ENCODE measurements around the gene PRR23B. TPM values are rescaled to one million over a fixed set of nuclear protein-coding genes. Genes with fewer than 3 reads are reported as not detected.

PRR23B gene
- total RNA-seq, 1 experiment from 2014 or later: not detected

- H3K36me3 ChIP-seq (ENCODE audit: low read depth): no peaks in the 10 kb centered on the region
- no peak for TF ChIP-seq EZH2 (IDR thresholded peaks at IDR 0.05; ENCODE audit: low read depth)
- TF ChIP-seq, protein P1, sequence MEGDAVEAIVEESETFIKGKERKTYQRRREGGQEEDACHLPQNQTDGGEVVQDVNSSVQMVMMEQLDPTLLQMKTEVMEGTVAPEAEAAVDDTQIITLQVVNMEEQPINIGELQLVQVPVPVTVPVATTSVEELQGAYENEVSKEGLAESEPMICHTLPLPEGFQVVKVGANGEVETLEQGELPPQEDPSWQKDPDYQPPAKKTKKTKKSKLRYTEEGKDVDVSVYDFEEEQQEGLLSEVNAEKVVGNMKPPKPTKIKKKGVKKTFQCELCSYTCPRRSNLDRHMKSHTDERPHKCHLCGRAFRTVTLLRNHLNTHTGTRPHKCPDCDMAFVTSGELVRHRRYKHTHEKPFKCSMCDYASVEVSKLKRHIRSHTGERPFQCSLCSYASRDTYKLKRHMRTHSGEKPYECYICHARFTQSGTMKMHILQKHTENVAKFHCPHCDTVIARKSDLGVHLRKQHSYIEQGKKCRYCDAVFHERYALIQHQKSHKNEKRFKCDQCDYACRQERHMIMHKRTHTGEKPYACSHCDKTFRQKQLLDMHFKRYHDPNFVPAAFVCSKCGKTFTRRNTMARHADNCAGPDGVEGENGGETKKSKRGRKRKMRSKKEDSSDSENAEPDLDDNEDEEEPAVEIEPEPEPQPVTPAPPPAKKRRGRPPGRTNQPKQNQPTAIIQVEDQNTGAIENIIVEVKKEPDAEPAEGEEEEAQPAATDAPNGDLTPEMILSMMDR (conservative IDR thresholded peaks at IDR 0.05): no peak
- DNase-seq: no peak
- intact Hi-C loops (cut with micrococcal nuclease; ENCODE audit: unreplicated experiment): no loop called here
- BruUV-seq (replicated peaks): no TSS peak
- H3K9me2 ChIP-seq (ENCODE audit: insufficient read depth): no peaks in the 10 kb centered on the region
- H3K9me3 ChIP-seq (ENCODE audit: insufficient read depth, low read depth): no peaks in the 10 kb centered on the region
- H4K20me1 ChIP-seq (ENCODE audit: insufficient read depth): no peaks in the 10 kb centered on the region
- no peak overlapping the region for H2AFZ ChIP-seq
- H3K27ac ChIP-seq: no peak overlapping the region
- no peak overlapping the region for H3K4me2 ChIP-seq
- ChIA-PET CTCF (no interaction called here), POLR2A (ENCODE audit: unreplicated experiment) (no interaction called here)
- no peak overlapping the region for H3K4me3 ChIP-seq
- H3K79me2 ChIP-seq (ENCODE audit: low read depth): no peaks in the 10 kb centered on the region
- H3K4me1 ChIP-seq (replicated peaks; ENCODE audit: insufficient read depth): no peaks in the 10 kb centered on the region
- no peaks in the 10 kb centered on the region for H3K27me3 ChIP-seq (ENCODE audit: insufficient read depth, low read depth)
- no peaks in the 10 kb centered on the region for H3F3A ChIP-seq (ENCODE audit: insufficient read depth, low read depth)
These were observed 34.8 kb downstream of the PRR23B start for GRCh38 chr3:138985932-138986331.

DNA sequence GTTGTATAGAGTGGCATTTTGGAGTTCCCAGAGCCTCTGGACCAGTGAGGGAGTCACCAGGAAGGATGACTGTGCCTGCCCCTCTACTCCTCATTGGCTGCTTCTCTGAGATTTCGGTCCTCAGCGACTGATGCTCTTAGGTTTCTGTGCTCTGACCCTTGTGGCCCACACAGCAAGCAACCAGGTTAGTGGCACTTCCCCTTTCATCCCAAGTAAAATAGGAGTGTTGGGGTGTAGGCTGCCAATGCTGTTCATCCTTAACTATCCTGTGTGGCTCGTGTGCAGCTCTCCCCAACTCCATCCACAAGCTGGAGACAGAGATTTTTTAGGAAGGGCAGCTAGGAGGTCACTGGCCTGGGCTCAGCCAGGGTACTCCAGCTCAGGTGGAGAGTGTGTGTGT lies 35.9 kb downstream of the PRR23B start:
- no peak overlapping the region for H3K27ac ChIP-seq
- no peak overlapping the region for H3K4me3 ChIP-seq
- no peaks in the 10 kb centered on the region for H4K20me1 ChIP-seq (ENCODE audit: insufficient read depth)
- H2AFZ ChIP-seq: no peak overlapping the region
- H3K79me2 ChIP-seq (ENCODE audit: low read depth): no peaks in the 10 kb centered on the region
- no TSS peak for BruUV-seq (replicated peaks)
- no peaks in the 10 kb centered on the region for H3K9me3 ChIP-seq (ENCODE audit: insufficient read depth, low read depth)
- CTCF ChIA-PET: no interaction called here
- no peak for DNase-seq
- H3K4me1 ChIP-seq (replicated peaks; ENCODE audit: insufficient read depth): no peaks in the 10 kb centered on the region
- H3K27me3 ChIP-seq (ENCODE audit: insufficient read depth, low read depth): no peaks in the 10 kb centered on the region
- intact Hi-C loops (cut with micrococcal nuclease; ENCODE audit: unreplicated experiment): no loop called here
- TF ChIP-seq, protein P1 (conservative IDR thresholded peaks at IDR 0.05): no peak
- TF ChIP-seq EZH2 (IDR thresholded peaks at IDR 0.05; ENCODE audit: low read depth): no peak
- POLR2A ChIA-PET (ENCODE audit: unreplicated experiment): no interaction called here
- H3K9me2 ChIP-seq (ENCODE audit: insufficient read depth): no peaks in the 10 kb centered on the region
- no peak overlapping the region for H3K4me2 ChIP-seq
- H3F3A ChIP-seq (ENCODE audit: insufficient read depth, low read depth): no peaks in the 10 kb centered on the region
- H3K36me3 ChIP-seq (ENCODE audit: low read depth): no peaks in the 10 kb centered on the region

- no peaks in the 10 kb centered on the region for H3K79me2 ChIP-seq (ENCODE audit: low read depth)
- intact Hi-C loops (cut with micrococcal nuclease; ENCODE audit: unreplicated experiment): no loop called here
- H3K27ac ChIP-seq: no peak overlapping the region
- CTCF ChIA-PET: no interaction called here
- TF ChIP-seq, protein P1 (conservative IDR thresholded peaks at IDR 0.05): no peak
- no peak for TF ChIP-seq EZH2 (IDR thresholded peaks at IDR 0.05; ENCODE audit: low read depth)
- no peaks in the 10 kb centered on the region for H3K27me3 ChIP-seq (ENCODE audit: insufficient read depth, low read depth)
- no peak overlapping the region for H3K4me3 ChIP-seq
- no peak for DNase-seq
- H2AFZ ChIP-seq: no peak overlapping the region
- no peaks in the 10 kb centered on the region for H4K20me1 ChIP-seq (ENCODE audit: insufficient read depth)
- no peaks in the 10 kb centered on the region for H3K4me1 ChIP-seq (replicated peaks; ENCODE audit: insufficient read depth)
- no TSS peak for BruUV-seq (replicated peaks)
- no peaks in the 10 kb centered on the region for H3F3A ChIP-seq (ENCODE audit: insufficient read depth, low read depth)
- no peaks in the 10 kb centered on the region for H3K9me3 ChIP-seq (ENCODE audit: insufficient read depth, low read depth)
- POLR2A ChIA-PET (ENCODE audit: unreplicated experiment): no interaction called here
- H3K9me2 ChIP-seq (ENCODE audit: insufficient read depth): no peaks in the 10 kb centered on the region
- no peaks in the 10 kb centered on the region for H3K36me3 ChIP-seq (ENCODE audit: low read depth)
- no peak overlapping the region for H3K4me2 ChIP-seq
These were observed 44.7 kb downstream of the PRR23B start for GRCh38 chr3:138976047-138976446.

Data from PC-9 (cell line).